ENCODE measurements around the gene CROCC2.

The CROCC2 gene

DNA sequence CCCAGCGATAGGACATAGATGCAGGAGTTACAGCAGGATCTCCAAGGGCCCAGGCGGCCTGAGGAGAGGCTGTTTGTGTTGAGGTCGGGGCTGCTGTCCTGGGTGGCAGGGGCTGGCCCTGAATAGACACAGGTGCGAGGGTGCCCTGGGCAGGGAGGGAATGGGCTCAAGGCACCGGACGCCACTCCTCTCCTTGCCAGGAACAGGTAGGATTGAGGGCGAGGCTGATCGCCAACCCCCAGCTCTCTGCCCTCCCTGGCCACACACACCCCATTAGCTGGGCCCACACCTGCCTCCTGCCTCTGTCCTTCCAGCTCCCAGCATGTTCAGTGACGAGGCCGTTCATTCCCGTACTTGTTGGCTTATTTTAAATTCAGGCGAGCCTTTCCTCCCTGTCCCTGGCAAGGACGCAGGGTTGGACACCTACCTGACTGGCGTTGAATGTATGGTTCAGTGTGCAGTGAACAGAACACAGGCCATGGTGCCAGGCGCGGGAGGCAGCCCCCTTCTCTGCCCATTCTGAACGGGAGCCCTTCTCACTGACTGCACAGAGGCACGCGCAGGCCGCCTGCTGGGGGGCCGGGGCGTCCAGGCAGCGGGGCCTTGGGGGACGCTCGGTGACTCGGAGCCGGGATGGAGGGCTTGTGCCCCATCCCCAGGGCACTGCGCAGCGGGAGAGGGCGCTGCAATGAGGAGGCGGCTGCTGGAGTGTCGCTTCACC lies 51.0 kb downstream of the CROCC2 start:
- DNase-seq (ENCODE audit: low read depth), result no peak
- no peak overlapping the region for H3K4me3 ChIP-seq (ENCODE audit: low read depth, low read length)
- TF ChIP-seq, protein P1, sequence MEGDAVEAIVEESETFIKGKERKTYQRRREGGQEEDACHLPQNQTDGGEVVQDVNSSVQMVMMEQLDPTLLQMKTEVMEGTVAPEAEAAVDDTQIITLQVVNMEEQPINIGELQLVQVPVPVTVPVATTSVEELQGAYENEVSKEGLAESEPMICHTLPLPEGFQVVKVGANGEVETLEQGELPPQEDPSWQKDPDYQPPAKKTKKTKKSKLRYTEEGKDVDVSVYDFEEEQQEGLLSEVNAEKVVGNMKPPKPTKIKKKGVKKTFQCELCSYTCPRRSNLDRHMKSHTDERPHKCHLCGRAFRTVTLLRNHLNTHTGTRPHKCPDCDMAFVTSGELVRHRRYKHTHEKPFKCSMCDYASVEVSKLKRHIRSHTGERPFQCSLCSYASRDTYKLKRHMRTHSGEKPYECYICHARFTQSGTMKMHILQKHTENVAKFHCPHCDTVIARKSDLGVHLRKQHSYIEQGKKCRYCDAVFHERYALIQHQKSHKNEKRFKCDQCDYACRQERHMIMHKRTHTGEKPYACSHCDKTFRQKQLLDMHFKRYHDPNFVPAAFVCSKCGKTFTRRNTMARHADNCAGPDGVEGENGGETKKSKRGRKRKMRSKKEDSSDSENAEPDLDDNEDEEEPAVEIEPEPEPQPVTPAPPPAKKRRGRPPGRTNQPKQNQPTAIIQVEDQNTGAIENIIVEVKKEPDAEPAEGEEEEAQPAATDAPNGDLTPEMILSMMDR (IDR thresholded peaks at IDR 0.05; ENCODE audit: control insufficient read depth, extremely low read depth, insufficient read depth), result no peak

DNA sequence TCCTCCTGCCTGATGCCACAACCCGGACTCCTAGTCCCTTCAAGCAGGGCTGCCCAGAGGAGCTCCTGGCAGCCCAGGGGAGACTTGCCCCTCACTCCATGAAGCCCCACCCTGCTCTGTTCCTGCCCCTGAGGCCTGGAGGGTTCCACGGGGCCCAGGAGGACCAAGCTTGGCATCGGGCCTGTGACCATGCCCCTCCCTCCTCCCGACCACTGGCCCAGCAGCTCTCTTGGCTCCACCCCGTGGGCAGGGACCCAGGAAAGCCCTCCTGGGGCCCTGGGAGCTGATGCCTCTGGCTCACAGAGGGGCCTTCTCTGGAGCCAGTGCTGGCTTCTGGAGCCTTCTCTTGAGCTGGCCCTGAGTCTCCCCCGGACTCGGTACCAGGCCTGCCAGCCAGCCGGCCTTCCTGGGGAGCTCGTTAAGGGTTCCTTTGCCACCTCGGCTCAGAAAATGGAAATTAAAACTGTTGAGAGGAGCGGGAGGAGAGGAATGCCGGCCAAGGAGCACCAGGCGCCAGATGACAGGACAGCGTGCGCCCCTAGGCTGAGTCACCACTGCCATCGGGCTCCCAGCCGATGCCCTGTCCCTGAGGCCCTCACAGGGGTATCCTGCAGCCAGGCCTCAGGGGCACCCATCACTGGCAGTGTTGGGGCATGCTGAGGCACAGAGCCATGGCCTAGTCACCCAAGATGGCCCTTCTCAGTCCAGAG lies 51.7 kb downstream of the CROCC2 start:
- TF ChIP-seq, protein P1 (IDR thresholded peaks at IDR 0.05; ENCODE audit: control insufficient read depth, extremely low read depth, insufficient read depth), result no peak
- DNase-seq (ENCODE audit: low read depth), result no peak
- no peak overlapping the region for H3K4me3 ChIP-seq (ENCODE audit: low read depth, low read length)

DNA sequence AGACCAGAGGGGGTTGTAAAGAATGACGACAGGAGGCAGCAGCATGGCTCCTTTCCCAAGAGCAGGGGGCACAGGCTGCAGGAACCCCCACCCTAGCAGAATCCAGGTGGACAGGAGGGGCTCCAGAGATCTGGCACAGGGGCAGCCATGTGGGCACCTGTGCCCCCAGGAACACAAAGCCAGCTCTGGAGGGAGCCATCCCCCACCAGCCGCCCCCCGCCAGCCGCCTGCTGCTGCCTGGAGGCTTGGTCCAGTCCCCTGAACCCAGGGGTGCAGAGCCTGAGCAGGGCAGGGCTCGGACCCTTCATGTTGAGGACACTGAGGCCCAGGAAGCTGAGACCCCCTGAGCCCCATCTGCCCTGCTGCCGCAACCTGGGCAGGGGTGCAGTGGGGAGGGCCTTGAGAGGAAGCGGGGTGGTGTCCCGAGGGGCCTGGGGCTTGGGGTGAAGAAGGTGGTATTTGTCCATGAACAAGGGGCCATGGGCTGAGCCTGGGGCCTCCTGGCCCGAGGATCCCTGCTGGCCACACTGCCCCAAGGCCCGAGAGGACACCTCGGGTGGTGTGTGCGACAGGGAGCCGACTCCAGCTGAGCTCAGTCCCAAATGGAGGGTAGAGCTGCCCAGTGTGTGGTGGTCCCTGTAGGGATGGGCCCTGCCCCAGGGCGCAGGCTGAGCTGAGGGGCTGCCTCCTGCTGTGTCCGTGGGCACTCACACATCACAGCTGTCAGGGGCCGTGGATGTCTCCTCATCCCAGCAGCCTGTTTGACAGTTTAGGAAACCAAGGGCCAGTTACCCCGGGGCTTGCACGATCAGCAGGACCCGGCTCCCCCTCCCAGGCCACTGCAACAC lies 52.5 kb downstream of the CROCC2 start:
- no peak for DNase-seq (ENCODE audit: low read depth)
- no peak overlapping the region for H3K4me3 ChIP-seq (ENCODE audit: low read depth, low read length)
- TF ChIP-seq, protein P1 (IDR thresholded peaks at IDR 0.05; ENCODE audit: control insufficient read depth, extremely low read depth, insufficient read depth), result no peak

DNA sequence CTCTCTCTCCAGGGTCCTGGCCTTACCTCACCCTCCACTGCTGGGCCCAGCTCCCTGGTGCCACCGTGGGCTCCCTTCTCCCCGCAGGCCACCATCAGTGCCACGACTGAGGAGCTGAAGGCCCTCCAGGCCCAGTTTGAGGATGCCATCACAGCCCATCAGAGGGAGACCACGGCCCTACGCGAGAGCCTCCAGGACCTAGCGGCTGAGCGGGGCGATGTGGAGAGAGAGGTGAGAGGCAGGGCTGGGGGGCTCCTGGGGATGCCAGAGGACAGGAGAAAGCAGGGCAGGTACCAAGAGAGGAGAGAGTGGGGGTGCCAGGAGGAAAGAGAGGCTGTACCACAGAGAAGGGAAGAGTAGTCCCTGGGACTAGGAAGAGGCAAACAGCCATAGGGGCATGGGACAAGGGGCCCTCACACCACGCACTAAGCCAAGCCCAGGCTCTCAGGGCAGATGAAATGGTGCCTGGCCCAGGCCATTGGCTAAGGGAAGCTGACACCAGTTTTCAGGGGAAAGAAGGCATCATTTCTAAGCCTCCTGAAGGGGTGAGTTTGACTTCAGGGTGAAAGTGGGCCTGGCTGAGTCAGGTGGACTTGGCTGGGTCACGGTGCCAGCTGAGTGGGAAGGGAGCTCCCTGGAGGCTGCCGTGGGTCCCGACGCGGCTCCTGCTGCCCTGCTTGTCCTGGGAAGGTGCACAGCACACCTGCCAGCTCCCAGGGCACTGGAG lies 53.2 kb downstream of the CROCC2 start:
- DNase-seq (ENCODE audit: low read depth), result no peak
- TF ChIP-seq, protein P1 (IDR thresholded peaks at IDR 0.05; ENCODE audit: control insufficient read depth, extremely low read depth, insufficient read depth), result no peak
- H3K4me3 ChIP-seq (ENCODE audit: low read depth, low read length), result no peak overlapping the region

DNA sequence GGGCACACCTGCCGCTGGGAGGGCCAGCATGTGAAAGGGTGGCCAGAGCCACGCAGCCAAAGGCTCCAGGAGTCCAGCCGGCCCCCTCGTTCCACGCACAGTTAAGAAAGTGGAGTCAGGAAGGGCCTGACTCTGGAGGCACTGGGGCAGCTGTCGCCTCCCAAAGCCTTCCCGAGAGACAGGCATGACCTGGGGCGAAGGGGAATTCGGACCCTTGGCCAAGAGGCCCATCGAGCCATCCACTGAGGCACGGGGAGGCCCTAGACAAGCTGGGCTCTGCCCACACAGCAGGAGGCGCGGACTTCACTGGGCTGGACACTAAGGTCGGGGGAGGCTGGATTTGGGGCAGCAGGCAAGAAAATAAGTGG lies 53.8 kb downstream of the CROCC2 start:
- DNase-seq (ENCODE audit: low read depth), result no peak
- H3K4me3 ChIP-seq (ENCODE audit: low read depth, low read length), result no peak overlapping the region
- TF ChIP-seq, protein P1 (IDR thresholded peaks at IDR 0.05; ENCODE audit: control insufficient read depth, extremely low read depth, insufficient read depth), result no peak

- TF ChIP-seq, protein P1 (IDR thresholded peaks at IDR 0.05; ENCODE audit: control insufficient read depth, extremely low read depth, insufficient read depth), result no peak
- no peak for DNase-seq (ENCODE audit: low read depth)
- H3K4me3 ChIP-seq (ENCODE audit: low read depth, low read length), result no peak overlapping the region
Measured at GRCh38 chr2:240960309-240960970, 54.3 kb downstream of the CROCC2 start.

Data from LNCaP clone FGC (cell line).